ENCODE data around the gene AARS2. TPM values are rescaled to one million over a fixed set of nuclear protein-coding genes. Genes with fewer than 3 reads are reported as not detected.

Gene AARS2
- total and polyA plus RNA-seq, 2 donors (not counting 1 experiment from before 2014, with no cell fraction given), result 3.4 to 24.3 TPM

DNA sequence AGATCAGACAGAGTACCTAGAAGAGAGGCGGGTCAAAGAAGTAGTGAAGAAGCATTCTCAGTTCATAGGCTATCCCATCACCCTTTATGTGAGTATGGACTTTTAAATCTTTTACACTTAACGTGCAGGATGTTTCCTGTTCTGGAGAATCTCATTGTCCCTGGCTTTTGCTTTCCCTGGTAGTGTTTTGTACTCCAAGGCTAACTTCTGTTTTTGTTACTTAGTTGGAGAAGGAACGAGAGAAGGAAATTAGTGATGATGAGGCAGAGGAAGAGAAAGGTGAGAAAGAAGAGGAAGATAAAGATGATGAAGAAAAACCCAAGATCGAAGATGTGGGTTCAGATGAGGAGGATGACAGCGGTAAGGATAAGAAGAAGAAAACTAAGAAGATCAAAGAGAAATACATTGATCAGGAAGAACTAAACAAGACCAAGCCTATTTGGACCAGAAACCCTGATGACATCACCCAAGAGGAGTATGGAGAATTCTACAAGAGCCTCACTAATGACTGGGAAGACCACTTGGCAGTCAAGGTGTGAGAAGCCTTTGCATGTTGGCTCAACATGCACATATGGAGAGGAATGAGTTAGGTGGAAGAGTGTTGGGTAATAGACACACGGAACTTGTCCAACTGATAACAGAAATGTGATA, 63.0 kb downstream of the AARS2 start:
- Histone ChIP-seq H3K79me2 (ENCODE audit: control insufficient read depth, insufficient read depth, low read length) (peaks cover 60% of the 10 kb centered on the region), H3K4me2 (ENCODE audit: extremely low read depth, insufficient read depth, low read length) (no peak overlapping the region), H3K36me3 (ENCODE audit: control insufficient read depth, insufficient read depth, low read length) (peaks cover 33% of the 10 kb centered on the region), H3K4me3 (replicated peaks in 1 of 4; ENCODE audit: control extremely low read depth in 1 of 4, insufficient read depth in 1 of 4, low read depth in 3 of 4, low read length in 4 of 4) (peak overlapping the region in 1 of 4 experiments; percentile 14), H3K27me3 (ENCODE audit: control insufficient read depth, insufficient read depth, low read length) (no peaks in the 10 kb centered on the region), H4K20me1 (ENCODE audit: control insufficient read depth, extremely low read depth, insufficient read depth, low read length) (peaks cover 8% of the 10 kb centered on the region), H2AFZ (ENCODE audit: low read length) (no peak overlapping the region), H3K9me3 (ENCODE audit: control insufficient read depth, insufficient read depth, low read depth, low read length) (no peaks in the 10 kb centered on the region), H3K9ac (ENCODE audit: insufficient read depth, low read length) (no peak overlapping the region), H3K27ac (ENCODE audit: insufficient read depth, low read length) (peak overlapping the region; percentile 11), H3K4me1 (ENCODE audit: control insufficient read depth, extremely low read depth, insufficient read depth, low read length) (peaks cover 5% of the 10 kb centered on the region)
- DNase-seq (ENCODE audit: low read depth in 2 of 2), result peak in 1 of 2 donors; percentile 15
- TF ChIP-seq, protein P1, sequence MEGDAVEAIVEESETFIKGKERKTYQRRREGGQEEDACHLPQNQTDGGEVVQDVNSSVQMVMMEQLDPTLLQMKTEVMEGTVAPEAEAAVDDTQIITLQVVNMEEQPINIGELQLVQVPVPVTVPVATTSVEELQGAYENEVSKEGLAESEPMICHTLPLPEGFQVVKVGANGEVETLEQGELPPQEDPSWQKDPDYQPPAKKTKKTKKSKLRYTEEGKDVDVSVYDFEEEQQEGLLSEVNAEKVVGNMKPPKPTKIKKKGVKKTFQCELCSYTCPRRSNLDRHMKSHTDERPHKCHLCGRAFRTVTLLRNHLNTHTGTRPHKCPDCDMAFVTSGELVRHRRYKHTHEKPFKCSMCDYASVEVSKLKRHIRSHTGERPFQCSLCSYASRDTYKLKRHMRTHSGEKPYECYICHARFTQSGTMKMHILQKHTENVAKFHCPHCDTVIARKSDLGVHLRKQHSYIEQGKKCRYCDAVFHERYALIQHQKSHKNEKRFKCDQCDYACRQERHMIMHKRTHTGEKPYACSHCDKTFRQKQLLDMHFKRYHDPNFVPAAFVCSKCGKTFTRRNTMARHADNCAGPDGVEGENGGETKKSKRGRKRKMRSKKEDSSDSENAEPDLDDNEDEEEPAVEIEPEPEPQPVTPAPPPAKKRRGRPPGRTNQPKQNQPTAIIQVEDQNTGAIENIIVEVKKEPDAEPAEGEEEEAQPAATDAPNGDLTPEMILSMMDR (conservative IDR thresholded peaks at IDR 0.05 in 1 of 2, IDR thresholded peaks at IDR 0.05 in 1 of 2; ENCODE audit: low read depth in 1 of 2, low read length in 2 of 2), result no peak
- TF ChIP-seq EZH2 (IDR thresholded peaks at IDR 0.05; ENCODE audit: low read length, missing control alignments), result no peak

Other genes starting within 250 kb of the AARS2 start
- gene MRPL14, start 185.9 kb downstream of the AARS2 start, total RNA-seq, result 53.7 and 60.6 TPM in 2 replicates
- gene MRPL14, start 185.9 kb downstream of the AARS2 start, polyA plus RNA-seq, result 36.2 and 51.9 TPM in 2 replicates
- gene TMEM63B, start 185.8 kb downstream of the AARS2 start, total RNA-seq, result 22.9 and 42.1 TPM in 2 replicates
- gene TMEM63B, start 185.8 kb downstream of the AARS2 start, polyA plus RNA-seq, result 32.2 and 47.6 TPM in 2 replicates
- not detected in 2 replicates for gene CAPN11, start 154.5 kb downstream of the AARS2 start, total RNA-seq
- not detected in 2 replicates for gene CAPN11, start 154.5 kb downstream of the AARS2 start, polyA plus RNA-seq
- gene MYMX, start 96.4 kb downstream of the AARS2 start, total RNA-seq, result not detected in 2 replicates
- gene MYMX, start 96.4 kb downstream of the AARS2 start, polyA plus RNA-seq, result not detected in 2 replicates
- gene SLC29A1, start 89.8 kb downstream of the AARS2 start, total RNA-seq, result 7.7 and 13.4 TPM in 2 replicates
- 21.9 and 43.6 TPM in 2 replicates for gene SLC29A1, start 89.8 kb downstream of the AARS2 start, polyA plus RNA-seq
- 449 and 452 TPM in 2 replicates for gene HSP90AB1, start 66.2 kb downstream of the AARS2 start, total RNA-seq
- 775 and 1,146 TPM in 2 replicates for gene HSP90AB1, start 66.2 kb downstream of the AARS2 start, polyA plus RNA-seq
- gene SLC35B2, start 55.8 kb downstream of the AARS2 start, total RNA-seq, result 57.0 and 88.4 TPM in 2 replicates
- gene SLC35B2, start 55.8 kb downstream of the AARS2 start, polyA plus RNA-seq, result 89.4 and 94.1 TPM in 2 replicates
- gene NFKBIE, start 47.8 kb downstream of the AARS2 start, total RNA-seq, result 5.4 and 6.4 TPM in 2 replicates
- 1.6 and 3.7 TPM in 2 replicates for gene NFKBIE, start 47.8 kb downstream of the AARS2 start, polyA plus RNA-seq
- gene TMEM151B, start 42.9 kb downstream of the AARS2 start, total RNA-seq, result under 0.01 TPM in 2 replicates
- gene TMEM151B, start 42.9 kb downstream of the AARS2 start, polyA plus RNA-seq, result not detected in 2 replicates
- gene SPATS1, start 29.3 kb upstream of the AARS2 start, total RNA-seq, result under 0.01 TPM in 1 of 2 replicates, not detected in the other
- gene SPATS1, start 29.3 kb upstream of the AARS2 start, polyA plus RNA-seq, result not detected in 2 replicates
- 22.5 and 23.9 TPM in 2 replicates for gene CDC5L, start 74.4 kb upstream of the AARS2 start, total RNA-seq
- gene CDC5L, start 74.4 kb upstream of the AARS2 start, polyA plus RNA-seq, result 18.7 and 19.4 TPM in 2 replicates

Data from fibroblast of lung (primary cell).